Adrenal gland (tissue), 12 donors: ENCODE measurements around the gene CNTNAP2. TPM values are rescaled to one million over a fixed set of nuclear protein-coding genes. Genes with fewer than 3 reads are reported as not detected.

Experiments
- DNase-seq, 7 donors: peaks; one replicate each; pipeline ENCODE4 v3.0.0-alpha.2; 2019 to 2020
- H3K27ac ChIP-seq, 5 donors: fragments of 200-600 bp; sonication (generic) in 4 of 5; 1 replicate in 3 of 5; 2 replicates in 2 of 5; pipeline versions ENCODE4 v1.5.1 to v1.8.0; 2016 to 2020; ENCODE audit warnings: mild to moderate bottlenecking in 1 of 5
- H3K27me3 ChIP-seq: fragments of 200-600 bp; 2 replicates; pipeline ENCODE4 v1.8.0; 2021
- H3K36me3 ChIP-seq, 2 donors: fragments of 200-600 bp; replicated peaks in 1 of 2; 1 replicate in 1 of 2; 2 replicates in 1 of 2; pipeline versions ENCODE4 v1.5.1 to v1.8.0; 2018 to 2022
- H3K4me1 ChIP-seq, 2 donors: fragments of 200-600 bp; replicated peaks in 1 of 2; 1 replicate in 1 of 2; 2 replicates in 1 of 2; pipeline versions ENCODE4 v1.5.1 to v1.8.0; 2018 to 2021
- H3K4me3 ChIP-seq, 4 donors: fragments of 200-600 bp; sonication (generic) in 3 of 4; one replicate each; pipeline ENCODE4 v1.5.1; 2016 to 2018
- H3K9me3 ChIP-seq, 3 donors: fragments of 200-600 bp; sonication (generic) in 1 of 3; replicated peaks in 1 of 3; 1 replicate in 2 of 3; 2 replicates in 1 of 3; pipeline versions ENCODE4 v1.5.1 to v1.8.0; 2016 to 2021
- POLR2A ChIP-seq, 2 donors: fragments of 450-650 bp; IDR thresholded peaks; one replicate each; pipeline ENCODE4 v1.6.1; 2017; ENCODE audit warnings: antibody characterized with exemption in 2 of 2, mild to moderate bottlenecking in 2 of 2, moderate library complexity in 1 of 2
- WGBS, 4 donors: extraction: QIAGEN DNeasy Blood & Tissue Kit in 2 of 4; methylation state at CpG; one replicate each; pipeline versions ENCODE4 v1.1.5 to v1.1.7; 2013 to 2017; 5-methylcytosine and 5-hydroxymethylcytosine counted together
- intact Hi-C, 2 donors: fragments of 100-400 bp; cut with DNase I; formaldehyde crosslinking; loops; one replicate each; pipeline versions ENCODE4 v1.14.1 to v1.15.0; 2022 to 2023
- polyA plus RNA-seq, 3 donors: library from polyadenylated mRNA; stranded (reverse); fragments of 200-250 nt in 2 of 3; fragments of 350-450 nt in 1 of 3; fragmentation: Illumina TruSeq in 1 of 3; extraction: RNeasy Lipid Tissue Mini Kit (QIAGEN cat#74804) in 1 of 3; gene quantifications; one replicate each; pipeline ENCODE4 v1.2.3, GENCODE V29; 2013 to 2014
- total RNA-seq, 9 donors: library from RNA; depleted of rRNA in 4 of 9; stranded (reverse); fragments of >200 nt in 4 of 9; fragments of 120-200 nt in 1 of 9; fragmentation: NEBNext Ultra II Directional in 1 of 9; extraction: Animal tissue kit (Norgen Biotek cat#: 25700) in 1 of 9; gene quantifications; one replicate each; pipeline versions ENCODE4 v1.1.0 to v1.2.4, GENCODE V29; 2013 to 2023
- TF ChIP-seq, protein P1 (sequence below), 6 experiments: fragments of 450-650 bp in 4 of 6; fragments of 200-600 bp in 2 of 6; sonication (generic) in 1 of 6; IDR thresholded peaks; 1 replicate in 5 of 6; 2 replicates in 1 of 6; pipeline versions ENCODE4 v1.5.1 to v1.8.0; 2016 to 2021; ENCODE audit warnings: antibody characterized with exemption in 6 of 6, mild to moderate bottlenecking in 2 of 6, moderate library complexity in 1 of 6
- donor health status: healthy with polysubstance abuse.
- donor health status: Bipolar disorder and iron deficiency.
- donor health status: DM: yes; HTN: yes; CAD: no.
- donor health status: DM: no; HTN: no; CAD: no.
- donor health status: DM: no; HTN: no; CAD: no.
- donor health status: DM: yes; HTN: yes; CAD: no.

CNTNAP2 gene
- total and polyA plus RNA-seq, 12 donors = 0.14 to 6.3 (median 1.8) TPM; not detected in 2

DNA sequence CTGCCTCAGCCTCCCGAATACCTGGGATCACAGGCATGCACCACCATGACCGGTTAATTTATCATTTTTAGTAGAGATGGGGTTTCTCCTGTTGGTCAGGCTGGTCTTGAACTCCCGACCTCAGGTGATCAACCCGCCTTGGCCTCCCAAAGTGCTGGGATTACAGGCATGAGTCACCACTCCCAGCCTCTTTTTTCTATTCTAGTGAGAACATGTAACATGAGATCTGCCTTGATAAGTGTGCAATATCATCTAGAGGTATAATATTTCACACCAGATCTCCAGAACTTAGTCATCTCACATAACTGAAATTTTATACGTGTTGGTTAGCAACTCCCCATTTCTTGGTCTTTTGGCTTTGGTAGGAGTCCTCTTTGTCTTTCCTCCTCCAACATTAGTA is 656.9 kb downstream of the CNTNAP2 start:
- Histone ChIP-seq H3K27ac (no peak overlapping the region), H3K9me3 (no peaks in the 10 kb centered on the region), H3K4me3 (no peak overlapping the region), H3K36me3 (no peaks in the 10 kb centered on the region), H3K4me1 (no peaks in the 10 kb centered on the region), H3K27me3 (no peaks in the 10 kb centered on the region)
- no peak for TF ChIP-seq POLR2A (IDR thresholded peaks at IDR 0.05)
- TF ChIP-seq, protein P1, sequence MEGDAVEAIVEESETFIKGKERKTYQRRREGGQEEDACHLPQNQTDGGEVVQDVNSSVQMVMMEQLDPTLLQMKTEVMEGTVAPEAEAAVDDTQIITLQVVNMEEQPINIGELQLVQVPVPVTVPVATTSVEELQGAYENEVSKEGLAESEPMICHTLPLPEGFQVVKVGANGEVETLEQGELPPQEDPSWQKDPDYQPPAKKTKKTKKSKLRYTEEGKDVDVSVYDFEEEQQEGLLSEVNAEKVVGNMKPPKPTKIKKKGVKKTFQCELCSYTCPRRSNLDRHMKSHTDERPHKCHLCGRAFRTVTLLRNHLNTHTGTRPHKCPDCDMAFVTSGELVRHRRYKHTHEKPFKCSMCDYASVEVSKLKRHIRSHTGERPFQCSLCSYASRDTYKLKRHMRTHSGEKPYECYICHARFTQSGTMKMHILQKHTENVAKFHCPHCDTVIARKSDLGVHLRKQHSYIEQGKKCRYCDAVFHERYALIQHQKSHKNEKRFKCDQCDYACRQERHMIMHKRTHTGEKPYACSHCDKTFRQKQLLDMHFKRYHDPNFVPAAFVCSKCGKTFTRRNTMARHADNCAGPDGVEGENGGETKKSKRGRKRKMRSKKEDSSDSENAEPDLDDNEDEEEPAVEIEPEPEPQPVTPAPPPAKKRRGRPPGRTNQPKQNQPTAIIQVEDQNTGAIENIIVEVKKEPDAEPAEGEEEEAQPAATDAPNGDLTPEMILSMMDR (IDR thresholded peaks at IDR 0.05) = no peak
- intact Hi-C loops = no loop called here
- DNase-seq = no peak
- 83 to 88% (median 85%) methylated on average over 5 of the region's 5 CpGs for WGBS, 4 donors

DNA sequence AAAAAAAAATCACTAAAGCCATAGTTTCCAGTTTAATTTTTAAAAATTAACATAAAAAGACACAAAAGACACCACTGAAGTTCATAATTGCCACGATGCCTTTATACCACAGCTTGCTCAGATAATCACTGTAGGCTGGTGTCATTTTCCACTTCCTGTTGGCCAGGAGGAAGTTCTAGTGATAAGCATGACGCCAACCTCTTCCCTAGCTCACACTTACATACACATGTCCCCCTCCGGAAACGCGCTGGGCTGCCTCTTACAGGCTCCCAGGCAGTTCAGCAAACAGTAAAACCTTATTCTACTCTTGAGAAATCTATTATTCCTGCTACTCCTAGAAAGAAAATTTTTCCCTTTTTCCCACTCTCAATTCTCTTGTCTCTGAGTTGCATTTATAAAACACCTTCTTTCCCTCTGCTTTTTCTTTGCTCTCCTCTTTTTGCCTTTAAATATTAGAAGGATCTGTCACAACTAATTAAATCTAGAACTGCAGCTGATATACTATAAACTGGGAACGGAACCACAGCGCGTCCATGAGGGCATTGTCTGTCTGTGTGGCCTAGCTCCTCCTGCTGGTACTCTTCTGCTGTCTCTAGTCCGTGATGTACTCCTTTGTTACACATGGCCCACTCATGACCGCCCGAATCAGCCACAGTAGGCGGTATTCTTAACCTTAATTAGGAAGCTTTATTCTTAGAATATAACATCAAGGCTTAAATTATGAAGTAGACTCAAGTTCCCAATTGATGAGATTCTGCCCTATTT is 664.9 kb downstream of the CNTNAP2 start:
- Histone ChIP-seq H3K36me3 (no peaks in the 10 kb centered on the region), H3K4me1 (no peaks in the 10 kb centered on the region), H3K27ac (no peak overlapping the region), H3K4me3 (no peak overlapping the region), H3K9me3 (no peaks in the 10 kb centered on the region), H3K27me3 (no peaks in the 10 kb centered on the region)
- intact Hi-C loops = no loop called here
- WGBS, 4 donors = 79 to 84% (median 81%) methylated on average over 12 of the region's 12 CpGs
- no peak for TF ChIP-seq POLR2A (IDR thresholded peaks at IDR 0.05)
- TF ChIP-seq, protein P1 (IDR thresholded peaks at IDR 0.05) = no peak
- DNase-seq = no peak

DNA sequence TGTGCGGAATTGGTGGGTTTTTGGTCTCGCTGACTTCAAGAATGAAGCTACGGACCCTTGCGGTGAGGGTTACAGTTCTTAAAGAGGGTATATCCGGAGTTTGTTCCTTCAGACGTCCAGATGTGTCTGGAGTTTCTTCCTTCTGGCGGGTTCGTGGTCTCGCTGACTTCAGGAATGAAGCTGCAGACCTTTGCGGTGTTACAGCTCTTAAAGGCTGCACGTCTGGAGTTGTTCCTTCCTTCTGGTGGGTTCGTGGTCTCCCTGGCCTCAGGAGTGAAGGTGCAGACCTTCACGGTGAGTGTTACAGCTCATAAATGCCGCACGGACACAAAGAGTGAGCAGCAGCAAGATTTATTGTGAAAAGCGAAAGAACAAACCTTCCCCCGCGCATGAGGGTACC is 670.7 kb downstream of the CNTNAP2 start:
- WGBS, 4 donors = 81 to 88% (median 82%) methylated on average over 18 of the region's 18 CpGs

DNA sequence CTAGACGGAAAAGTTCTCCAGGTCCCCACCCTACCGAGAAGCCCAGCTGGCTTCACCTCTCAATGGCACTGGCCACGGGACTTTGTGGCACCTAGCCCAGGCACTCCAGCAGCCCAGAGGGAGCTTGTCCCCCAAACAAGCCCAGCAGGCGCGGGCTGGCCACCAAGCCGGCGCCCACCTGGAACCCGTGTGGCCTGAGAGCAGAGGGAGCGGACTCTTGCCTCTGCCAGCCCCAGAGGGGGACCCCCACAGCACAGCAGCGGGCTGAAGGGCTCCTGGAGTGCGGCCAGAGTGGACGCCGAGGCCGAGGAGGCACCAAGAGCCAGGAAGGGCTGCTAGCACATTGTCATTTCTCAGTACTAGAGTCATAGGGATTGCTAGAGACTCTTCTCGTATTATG is 671.4 kb downstream of the CNTNAP2 start:
- no peaks in the 10 kb centered on the region for H3K4me1 ChIP-seq
- H3K9me3 ChIP-seq = no peaks in the 10 kb centered on the region
- no peak overlapping the region for H3K4me3 ChIP-seq
- no peak for DNase-seq
- H3K27ac ChIP-seq = no peak overlapping the region
- TF ChIP-seq, protein P1 (IDR thresholded peaks at IDR 0.05) = no peak
- no peak for TF ChIP-seq POLR2A (IDR thresholded peaks at IDR 0.05)
- 86 to 92% (median 90%) methylated on average over 13 to 15 of the region's 15 CpGs for WGBS, 4 donors
- intact Hi-C loops = no loop called here
- no peaks in the 10 kb centered on the region for H3K27me3 ChIP-seq
- no peaks in the 10 kb centered on the region for H3K36me3 ChIP-seq

More for the DNA sequence above, 670.7 kb downstream of the CNTNAP2 start:
- no peak overlapping the region for H3K4me3 ChIP-seq
- H3K27ac ChIP-seq = no peak overlapping the region
- H3K4me1 ChIP-seq = no peaks in the 10 kb centered on the region
- no peak for TF ChIP-seq POLR2A (IDR thresholded peaks at IDR 0.05)
- TF ChIP-seq, protein P1 (IDR thresholded peaks at IDR 0.05) = no peak
- no peaks in the 10 kb centered on the region for H3K36me3 ChIP-seq
- no peaks in the 10 kb centered on the region for H3K9me3 ChIP-seq
- H3K27me3 ChIP-seq = no peaks in the 10 kb centered on the region
- DNase-seq = no peak
- intact Hi-C loops = no loop called here
